ENCODE measurements around the gene MEG3. TPM values are rescaled to one million over a fixed set of nuclear protein-coding genes. Genes with fewer than 3 reads are reported as not detected.

Gene MEG3
- total and polyA plus RNA-seq, 2 of the 4 experiments (the other 2 are of a cell fraction): 31.5 to 556 TPM

DNA sequence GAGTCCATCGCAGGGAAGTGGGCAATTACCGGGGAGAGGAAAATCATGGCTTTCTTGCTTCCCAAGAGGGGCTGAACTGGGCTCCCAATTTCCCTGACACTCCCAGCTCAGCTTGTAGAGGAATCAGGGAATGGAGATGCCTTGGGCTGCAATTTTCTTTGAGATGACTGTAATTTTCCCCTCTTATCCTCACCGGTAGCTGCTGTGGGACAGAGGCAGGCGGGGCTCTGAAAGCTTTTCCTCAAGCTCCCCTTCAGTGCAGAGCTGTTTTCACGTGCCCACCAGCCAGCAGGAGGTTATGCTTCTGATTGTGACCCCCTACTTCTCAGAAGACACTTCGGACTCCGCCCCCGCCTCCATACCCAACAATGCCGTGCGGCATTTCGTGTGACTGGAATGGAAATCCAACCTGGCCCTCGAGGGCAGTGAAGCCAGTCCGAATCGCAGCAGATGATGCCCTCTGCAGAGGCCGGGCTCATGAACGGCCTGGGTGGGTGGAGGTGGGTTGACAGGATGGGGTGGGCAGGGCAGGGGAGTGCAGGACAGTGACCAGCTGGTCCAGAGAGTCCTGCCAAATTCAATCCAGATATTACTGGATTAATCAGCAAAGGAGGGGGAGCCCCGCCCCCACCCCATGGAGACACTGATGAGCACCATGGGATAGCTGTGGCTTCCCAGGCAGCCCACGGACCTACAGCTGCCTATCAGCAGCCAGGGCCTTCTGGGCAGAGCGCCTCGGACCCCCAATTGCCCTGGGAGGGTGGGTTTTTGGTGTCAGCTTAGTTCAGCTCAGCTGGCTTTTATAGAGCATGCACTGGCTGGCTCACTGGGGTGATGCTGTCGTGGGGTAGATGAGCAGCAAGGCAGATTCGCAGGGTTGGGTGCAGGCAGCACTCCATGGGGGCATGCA, 40.0 kb downstream of the MEG3 start:
- intact Hi-C loops (cut with micrococcal nuclease): no loop called here
- Histone ChIP-seq H3K4me2 (ENCODE audit: low read depth, low read length) (no peak overlapping the region), H2BK120ac (ENCODE audit: low read depth, low read length) (no peak overlapping the region), H3K36me3 (ENCODE audit: control insufficient read depth, insufficient read depth, low read length) (peaks cover 53% of the 10 kb centered on the region), H3K9ac (ENCODE audit: low read depth, low read length) (no peak overlapping the region), H2AFZ (replicated peaks; ENCODE audit: low read length, poor library complexity) (no peak overlapping the region), H2BK20ac (ENCODE audit: low read depth, low read length) (no peak overlapping the region), H3K4me3 (ENCODE audit: insufficient read depth, low read depth, low read length) (no peak overlapping the region), H3K14ac (replicated peaks; ENCODE audit: low read depth, low read length) (no peak overlapping the region), H3K27ac (ENCODE audit: insufficient read depth, low read length) (no peak overlapping the region), H3K4ac (ENCODE audit: low read depth, low read length) (no peak overlapping the region), H3K79me1 (ENCODE audit: low read depth in 1 of 2, low read length in 2 of 2) (peaks cover 5 to 62% of the 10 kb centered on the region in 2 experiments; a peak in 3 of 4 replicates), H4K20me1 (ENCODE audit: insufficient read depth, low read length) (peaks cover 80% of the 10 kb centered on the region), H3K4me1 (ENCODE audit: control insufficient read depth, insufficient read depth, low read length) (no peaks in the 10 kb centered on the region; the same call in none of the 2 replicates), H4K5ac (ENCODE audit: low read depth, low read length) (no peak overlapping the region), H3K18ac (ENCODE audit: low read depth, low read length) (no peak overlapping the region), H4K8ac (ENCODE audit: low read depth in 2 of 2, low read length in 2 of 2) (no peak overlapping the region), H3K27me3 (ENCODE audit: control insufficient read depth, insufficient read depth, low read length) (no peaks in the 10 kb centered on the region), H2AK9ac (replicated peaks; ENCODE audit: low read depth, low read length, poor library complexity) (no peak overlapping the region), H2BK15ac (ENCODE audit: low read depth, low read length) (no peak overlapping the region), H2BK5ac (ENCODE audit: low read depth, low read length, poor library complexity, severe bottlenecking) (no peak overlapping the region), H3K23ac (ENCODE audit: low read depth, low read length) (no peak overlapping the region), H3K9me1 (ENCODE audit: insufficient read depth, low read length) (no peaks in the 10 kb centered on the region; the same call in none of the 2 replicates), H2AK5ac (ENCODE audit: low read depth, low read length) (no peak overlapping the region), H4K91ac (ENCODE audit: insufficient read depth, low read depth, low read length) (no peak overlapping the region), H3K56ac (ENCODE audit: extremely low read depth, insufficient read depth, low read length) (no peak overlapping the region), H3K9me3 (ENCODE audit: control insufficient read depth, insufficient read depth, low read length) (no peaks in the 10 kb centered on the region)
- CTCF ChIA-PET: no interaction called here
- dilution Hi-C loops (cut with HindIII; ENCODE audit: low sequenced_read_pairs, unreplicated experiment): no loop called here
- WGBS, 2 experiments (ENCODE audit: extremely low coverage in 2 of 2, insufficient read length in 1 of 2): 81% methylated on average over 8 of the region's 22 CpGs; no CpG with 5 or more reads in 1 of the 2 experiments
- POLR2A ChIA-PET (ENCODE audit: unreplicated experiment): no interaction called here
- no peak for TF ChIP-seq MXI1 (IDR thresholded peaks at IDR 0.05; ENCODE audit: borderline replicate concordance, low read depth, low read length)
- TF ChIP-seq, protein P1, sequence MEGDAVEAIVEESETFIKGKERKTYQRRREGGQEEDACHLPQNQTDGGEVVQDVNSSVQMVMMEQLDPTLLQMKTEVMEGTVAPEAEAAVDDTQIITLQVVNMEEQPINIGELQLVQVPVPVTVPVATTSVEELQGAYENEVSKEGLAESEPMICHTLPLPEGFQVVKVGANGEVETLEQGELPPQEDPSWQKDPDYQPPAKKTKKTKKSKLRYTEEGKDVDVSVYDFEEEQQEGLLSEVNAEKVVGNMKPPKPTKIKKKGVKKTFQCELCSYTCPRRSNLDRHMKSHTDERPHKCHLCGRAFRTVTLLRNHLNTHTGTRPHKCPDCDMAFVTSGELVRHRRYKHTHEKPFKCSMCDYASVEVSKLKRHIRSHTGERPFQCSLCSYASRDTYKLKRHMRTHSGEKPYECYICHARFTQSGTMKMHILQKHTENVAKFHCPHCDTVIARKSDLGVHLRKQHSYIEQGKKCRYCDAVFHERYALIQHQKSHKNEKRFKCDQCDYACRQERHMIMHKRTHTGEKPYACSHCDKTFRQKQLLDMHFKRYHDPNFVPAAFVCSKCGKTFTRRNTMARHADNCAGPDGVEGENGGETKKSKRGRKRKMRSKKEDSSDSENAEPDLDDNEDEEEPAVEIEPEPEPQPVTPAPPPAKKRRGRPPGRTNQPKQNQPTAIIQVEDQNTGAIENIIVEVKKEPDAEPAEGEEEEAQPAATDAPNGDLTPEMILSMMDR (conservative IDR thresholded peaks at IDR 0.05; ENCODE audit: low read depth, low read length): no peak
- no peak for TF ChIP-seq MAZ (IDR thresholded peaks at IDR 0.05; ENCODE audit: borderline replicate concordance, low read depth, low read length)
- TF ChIP-seq RFX5 (IDR thresholded peaks at IDR 0.05; ENCODE audit: low read depth, low read length): no peak
- TF ChIP-seq NFE2L2 (IDR thresholded peaks at IDR 0.05; ENCODE audit: low read depth, low read length): no peak
- TF ChIP-seq MAFK (IDR thresholded peaks at IDR 0.05; ENCODE audit: low read depth, low read length): no peak
- TF ChIP-seq, protein P2, sequence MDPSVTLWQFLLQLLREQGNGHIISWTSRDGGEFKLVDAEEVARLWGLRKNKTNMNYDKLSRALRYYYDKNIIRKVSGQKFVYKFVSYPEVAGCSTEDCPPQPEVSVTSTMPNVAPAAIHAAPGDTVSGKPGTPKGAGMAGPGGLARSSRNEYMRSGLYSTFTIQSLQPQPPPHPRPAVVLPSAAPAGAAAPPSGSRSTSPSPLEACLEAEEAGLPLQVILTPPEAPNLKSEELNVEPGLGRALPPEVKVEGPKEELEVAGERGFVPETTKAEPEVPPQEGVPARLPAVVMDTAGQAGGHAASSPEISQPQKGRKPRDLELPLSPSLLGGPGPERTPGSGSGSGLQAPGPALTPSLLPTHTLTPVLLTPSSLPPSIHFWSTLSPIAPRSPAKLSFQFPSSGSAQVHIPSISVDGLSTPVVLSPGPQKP (IDR thresholded peaks at IDR 0.05; ENCODE audit: borderline replicate concordance, low read depth, low read length): no peak
- TF ChIP-seq CEBPB (IDR thresholded peaks at IDR 0.05; ENCODE audit: low read depth, low read length): no peak
- TF ChIP-seq CHD1 (IDR thresholded peaks at IDR 0.05; ENCODE audit: low read depth, low read length): no peak
- TF ChIP-seq RCOR1 (IDR thresholded peaks at IDR 0.05; ENCODE audit: insufficient replicate concordance, low read length): no peak
- no peak for TF ChIP-seq SMC3 (IDR thresholded peaks at IDR 0.05; ENCODE audit: low read depth, low read length)
- TF ChIP-seq FOS (IDR thresholded peaks at IDR 0.05; ENCODE audit: low read depth, low read length): no peak
- TF ChIP-seq POLR2A (IDR thresholded peaks at IDR 0.05; ENCODE audit: low read depth, low read length): no peak
- TF ChIP-seq BHLHE40 (IDR thresholded peaks at IDR 0.05; ENCODE audit: low read depth, low read length): no peak
- TF ChIP-seq RAD21 (IDR thresholded peaks at IDR 0.05; ENCODE audit: low read length): no peak
- no peak for DNase-seq
- in situ Hi-C loops (cut with MboI; ENCODE audit: low sequenced_read_pairs): no loop called here
- no TSS peak for BruUV-seq (replicated peaks)
- ATAC-seq (ENCODE audit: low read depth): no peak
